Measurements from ENCODE around the gene SHB. TPM values are rescaled to one million over a fixed set of nuclear protein-coding genes. Genes with fewer than 3 reads are reported as not detected.

SHB gene
- total RNA-seq, 1 donor from 2014 or later, result 16.7 TPM

DNA sequence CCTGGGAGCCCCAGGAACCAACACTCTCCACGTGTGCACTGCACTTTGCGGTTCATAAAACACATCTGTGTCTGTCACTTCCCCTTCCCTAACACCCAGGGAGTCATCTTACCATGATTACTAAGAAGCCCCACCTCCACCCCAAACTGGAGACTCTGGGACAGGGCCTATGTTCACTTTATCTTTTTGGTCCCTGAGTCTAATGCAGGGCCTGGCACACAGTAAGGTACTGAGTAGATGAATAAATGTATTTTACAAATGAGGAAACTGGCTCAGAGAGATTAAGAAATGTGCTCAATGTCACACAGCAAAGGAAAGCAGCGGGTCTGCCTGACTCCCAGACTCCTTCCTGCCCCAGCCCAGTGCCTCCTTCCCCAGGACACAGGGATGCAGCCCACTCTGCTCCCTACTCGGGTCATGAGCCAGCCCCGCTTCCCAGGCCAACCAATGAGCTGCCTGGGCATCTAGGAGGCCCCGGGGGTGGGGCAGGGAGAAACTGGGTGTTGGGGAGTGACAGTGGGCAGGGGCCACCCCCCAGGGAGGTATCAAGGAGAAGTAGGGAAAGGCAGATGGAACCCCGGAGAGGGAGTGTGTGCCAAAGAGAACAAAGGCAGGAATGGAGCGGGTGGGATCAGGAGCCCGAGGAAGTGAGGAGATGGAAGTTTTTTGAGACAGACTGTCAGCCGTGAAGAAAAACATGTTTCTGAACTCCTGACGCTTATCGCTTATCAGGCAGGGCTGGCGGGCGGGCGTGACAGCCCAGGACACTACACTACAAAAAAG, 30.5 kb downstream of the SHB start:
- Mint-ChIP-seq H3K27me3 (ENCODE audit: unreplicated experiment) (no peaks in the 10 kb centered on the region), H3K4me3 (ENCODE audit: unreplicated experiment) (peak overlapping the region; percentile 30), H3K9me3 (ENCODE audit: unreplicated experiment) (no peaks in the 10 kb centered on the region), H3K36me3 (ENCODE audit: unreplicated experiment) (peaks cover 2% of the 10 kb centered on the region), H3K4me1 (ENCODE audit: unreplicated experiment) (peaks cover 66% of the 10 kb centered on the region), H3K27ac (ENCODE audit: unreplicated experiment) (peak overlapping the region; percentile 93)
- no peak for DNase-seq (ENCODE audit: extremely low spot score, unreplicated experiment)
- TF ChIP-seq, protein P1, sequence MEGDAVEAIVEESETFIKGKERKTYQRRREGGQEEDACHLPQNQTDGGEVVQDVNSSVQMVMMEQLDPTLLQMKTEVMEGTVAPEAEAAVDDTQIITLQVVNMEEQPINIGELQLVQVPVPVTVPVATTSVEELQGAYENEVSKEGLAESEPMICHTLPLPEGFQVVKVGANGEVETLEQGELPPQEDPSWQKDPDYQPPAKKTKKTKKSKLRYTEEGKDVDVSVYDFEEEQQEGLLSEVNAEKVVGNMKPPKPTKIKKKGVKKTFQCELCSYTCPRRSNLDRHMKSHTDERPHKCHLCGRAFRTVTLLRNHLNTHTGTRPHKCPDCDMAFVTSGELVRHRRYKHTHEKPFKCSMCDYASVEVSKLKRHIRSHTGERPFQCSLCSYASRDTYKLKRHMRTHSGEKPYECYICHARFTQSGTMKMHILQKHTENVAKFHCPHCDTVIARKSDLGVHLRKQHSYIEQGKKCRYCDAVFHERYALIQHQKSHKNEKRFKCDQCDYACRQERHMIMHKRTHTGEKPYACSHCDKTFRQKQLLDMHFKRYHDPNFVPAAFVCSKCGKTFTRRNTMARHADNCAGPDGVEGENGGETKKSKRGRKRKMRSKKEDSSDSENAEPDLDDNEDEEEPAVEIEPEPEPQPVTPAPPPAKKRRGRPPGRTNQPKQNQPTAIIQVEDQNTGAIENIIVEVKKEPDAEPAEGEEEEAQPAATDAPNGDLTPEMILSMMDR (IDR thresholded peaks at IDR 0.05), result no peak

DNA sequence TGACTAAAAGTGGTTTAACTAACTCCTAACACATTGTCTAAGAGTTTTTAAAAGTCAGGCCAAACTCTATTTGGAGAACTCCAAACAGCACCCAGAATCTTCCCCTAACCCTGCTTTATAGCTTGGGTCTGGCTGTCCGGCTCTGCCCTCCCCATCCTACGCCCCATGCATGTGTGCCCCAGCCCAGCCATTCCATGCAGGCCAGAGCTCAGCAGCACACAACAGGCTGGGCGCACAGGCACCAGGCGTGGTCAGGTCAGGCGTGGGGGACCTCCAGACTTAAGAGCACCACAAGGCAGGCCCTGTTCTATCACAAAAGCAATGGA, 31.1 kb downstream of the SHB start:
- Mint-ChIP-seq H3K36me3 (ENCODE audit: unreplicated experiment) (peaks cover 2% of the 10 kb centered on the region), H3K27me3 (ENCODE audit: unreplicated experiment) (no peaks in the 10 kb centered on the region), H3K4me3 (ENCODE audit: unreplicated experiment) (no peak overlapping the region), H3K27ac (ENCODE audit: unreplicated experiment) (peak overlapping the region; percentile 93), H3K4me1 (ENCODE audit: unreplicated experiment) (peaks cover 62% of the 10 kb centered on the region), H3K9me3 (ENCODE audit: unreplicated experiment) (no peaks in the 10 kb centered on the region)
- no peak for DNase-seq (ENCODE audit: extremely low spot score, unreplicated experiment)
- TF ChIP-seq, protein P1 (IDR thresholded peaks at IDR 0.05), result no peak

DNA sequence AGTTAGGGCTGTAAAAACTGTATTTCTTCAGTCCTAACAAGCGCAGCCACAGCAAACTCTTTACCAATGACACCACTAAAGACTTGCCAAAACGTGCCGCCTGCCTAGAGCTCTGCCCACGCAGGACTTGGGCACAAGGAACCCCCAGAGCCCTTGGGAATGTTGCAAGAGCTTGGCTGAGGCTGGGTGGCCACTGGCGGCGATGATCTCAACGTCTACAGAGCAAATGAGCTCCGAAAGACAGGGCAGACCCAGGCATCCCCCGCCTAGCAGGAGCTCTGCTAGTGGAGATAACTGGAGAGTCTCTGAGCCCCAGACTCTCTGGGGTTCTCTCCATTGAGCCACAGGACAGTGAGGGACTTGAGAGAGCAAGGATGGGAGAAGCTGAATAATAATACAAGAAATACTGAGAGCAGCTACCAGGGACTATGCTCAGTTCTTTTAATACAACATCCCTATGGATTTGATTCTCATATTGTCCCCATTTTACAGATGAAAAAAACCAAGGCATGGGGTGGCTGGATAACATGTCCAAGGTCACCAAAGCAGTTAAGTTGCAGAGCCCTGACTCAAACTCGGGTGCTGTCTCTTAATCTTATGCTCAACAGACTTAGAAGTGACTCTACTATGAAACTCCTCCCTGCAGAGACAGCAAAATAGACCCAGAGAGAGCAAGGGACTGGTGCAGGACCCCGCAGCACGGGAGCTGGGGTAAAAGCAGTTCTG, 32.5 kb downstream of the SHB start:
- Mint-ChIP-seq H3K36me3 (ENCODE audit: unreplicated experiment) (no peaks in the 10 kb centered on the region), H3K27ac (ENCODE audit: unreplicated experiment) (peak overlapping the region; percentile 81), H3K9me3 (ENCODE audit: unreplicated experiment) (no peaks in the 10 kb centered on the region), H3K27me3 (ENCODE audit: unreplicated experiment) (no peaks in the 10 kb centered on the region), H3K4me1 (ENCODE audit: unreplicated experiment) (peaks cover 58% of the 10 kb centered on the region), H3K4me3 (ENCODE audit: unreplicated experiment) (no peak overlapping the region)
- no peak for DNase-seq (ENCODE audit: extremely low spot score, unreplicated experiment)
- TF ChIP-seq, protein P1 (IDR thresholded peaks at IDR 0.05), result no peak

DNA sequence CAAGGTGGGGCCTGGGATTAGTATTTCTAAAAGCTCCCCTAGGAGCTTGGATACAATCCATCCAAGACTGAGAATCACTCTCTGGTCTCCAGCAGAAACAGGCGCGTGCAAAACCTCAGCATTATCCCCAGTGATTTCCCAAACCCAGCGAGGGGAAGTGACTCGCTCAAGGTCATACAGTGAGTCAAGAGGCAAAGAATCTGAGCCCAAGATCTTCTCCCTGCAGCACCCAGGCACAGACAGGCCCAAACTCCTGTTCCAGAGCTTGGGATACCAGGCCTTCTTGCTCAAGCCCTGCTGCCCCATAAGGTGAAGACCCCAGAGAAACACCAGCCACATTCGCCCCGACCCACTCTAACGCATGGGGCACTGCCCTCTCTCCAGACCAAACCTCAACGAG, 33.2 kb downstream of the SHB start:
- Mint-ChIP-seq H3K4me1 (ENCODE audit: unreplicated experiment) (peaks cover 58% of the 10 kb centered on the region), H3K4me3 (ENCODE audit: unreplicated experiment) (no peak overlapping the region), H3K27ac (ENCODE audit: unreplicated experiment) (peak overlapping the region; percentile 81), H3K36me3 (ENCODE audit: unreplicated experiment) (no peaks in the 10 kb centered on the region), H3K9me3 (ENCODE audit: unreplicated experiment) (no peaks in the 10 kb centered on the region), H3K27me3 (ENCODE audit: unreplicated experiment) (no peaks in the 10 kb centered on the region)
- TF ChIP-seq, protein P1 (IDR thresholded peaks at IDR 0.05), result no peak
- no peak for DNase-seq (ENCODE audit: extremely low spot score, unreplicated experiment)

DNA sequence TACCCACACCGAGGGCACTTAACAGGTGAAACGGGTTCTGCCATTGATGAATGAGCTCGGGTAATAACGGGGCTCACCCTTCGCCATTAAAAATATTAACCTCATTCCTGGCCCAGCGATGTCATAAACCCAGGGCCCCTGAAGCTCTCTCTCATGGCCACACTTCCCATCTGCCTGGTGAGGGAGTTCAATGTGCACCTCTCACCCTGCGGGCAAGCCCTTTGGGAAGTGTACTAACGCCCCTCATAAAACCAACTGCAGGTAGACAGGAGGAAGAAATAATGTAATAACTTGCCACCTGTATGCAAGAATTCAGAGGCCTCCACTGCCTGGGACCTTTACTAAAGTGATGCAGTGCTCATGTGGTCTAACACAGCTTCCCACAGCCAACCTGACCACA, 35.1 kb downstream of the SHB start:
- no peaks in the 10 kb centered on the region for H3K9me3 Mint-ChIP-seq (ENCODE audit: unreplicated experiment)
- H3K27me3 Mint-ChIP-seq (ENCODE audit: unreplicated experiment), result no peaks in the 10 kb centered on the region
- peaks cover 50% of the 10 kb centered on the region for H3K4me1 Mint-ChIP-seq (ENCODE audit: unreplicated experiment)
- TF ChIP-seq, protein P1 (IDR thresholded peaks at IDR 0.05), result no peak
- DNase-seq (ENCODE audit: extremely low spot score, unreplicated experiment), result no peak
- no peak overlapping the region for H3K4me3 Mint-ChIP-seq (ENCODE audit: unreplicated experiment)
- H3K27ac Mint-ChIP-seq (ENCODE audit: unreplicated experiment), result no peak overlapping the region
- no peaks in the 10 kb centered on the region for H3K36me3 Mint-ChIP-seq (ENCODE audit: unreplicated experiment)

Data from osteocyte (in vitro differentiated cells).